DND-41 (cell line): ENCODE data around the gene GADD45A.

Experiments used
- EZH2 ChIP-seq: IDR thresholded peaks from 3 replicates; pipeline ENCODE4 v1.6.1; 2012; ENCODE audit warnings: borderline replicate concordance, low read depth, mild to moderate bottlenecking, moderate library complexity, low read length, inconsistent platforms; ENCODE audit not compliant: severe bottlenecking
- TF ChIP-seq, protein P1 (sequence below): IDR thresholded peaks from 2 replicates; pipeline ENCODE4 v1.5.1; 2012; ENCODE audit warnings: borderline replicate concordance, low read length, moderate library complexity, mild to moderate bottlenecking; ENCODE audit not compliant: poor library complexity, severe bottlenecking; ENCODE audit errors: extremely low read depth

DNA sequence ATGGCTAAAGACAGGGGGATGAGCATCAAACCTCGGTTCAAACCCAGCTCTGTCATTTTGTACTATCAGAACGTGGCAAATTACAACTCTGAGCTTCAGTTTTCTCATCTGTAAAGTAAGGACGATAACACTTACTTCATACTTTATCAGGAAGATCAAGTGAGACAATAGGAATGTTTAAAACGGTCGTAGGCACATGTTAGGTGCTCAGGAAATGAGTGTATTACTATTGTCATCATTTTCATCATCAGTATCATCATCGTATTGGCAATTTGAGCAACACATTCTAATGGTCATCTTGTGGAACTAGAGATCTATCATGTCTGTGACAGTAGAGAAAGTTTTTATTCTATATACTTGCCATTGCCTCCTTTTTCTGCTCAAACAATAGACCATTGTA lies 22.1 kb upstream of the GADD45A start:
- TF ChIP-seq, protein P1, sequence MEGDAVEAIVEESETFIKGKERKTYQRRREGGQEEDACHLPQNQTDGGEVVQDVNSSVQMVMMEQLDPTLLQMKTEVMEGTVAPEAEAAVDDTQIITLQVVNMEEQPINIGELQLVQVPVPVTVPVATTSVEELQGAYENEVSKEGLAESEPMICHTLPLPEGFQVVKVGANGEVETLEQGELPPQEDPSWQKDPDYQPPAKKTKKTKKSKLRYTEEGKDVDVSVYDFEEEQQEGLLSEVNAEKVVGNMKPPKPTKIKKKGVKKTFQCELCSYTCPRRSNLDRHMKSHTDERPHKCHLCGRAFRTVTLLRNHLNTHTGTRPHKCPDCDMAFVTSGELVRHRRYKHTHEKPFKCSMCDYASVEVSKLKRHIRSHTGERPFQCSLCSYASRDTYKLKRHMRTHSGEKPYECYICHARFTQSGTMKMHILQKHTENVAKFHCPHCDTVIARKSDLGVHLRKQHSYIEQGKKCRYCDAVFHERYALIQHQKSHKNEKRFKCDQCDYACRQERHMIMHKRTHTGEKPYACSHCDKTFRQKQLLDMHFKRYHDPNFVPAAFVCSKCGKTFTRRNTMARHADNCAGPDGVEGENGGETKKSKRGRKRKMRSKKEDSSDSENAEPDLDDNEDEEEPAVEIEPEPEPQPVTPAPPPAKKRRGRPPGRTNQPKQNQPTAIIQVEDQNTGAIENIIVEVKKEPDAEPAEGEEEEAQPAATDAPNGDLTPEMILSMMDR: no peak
- TF ChIP-seq EZH2: no peak
